Breast epithelium (tissue), 4 donors: ENCODE results near the gene NCDN. TPM values are rescaled to one million over a fixed set of nuclear protein-coding genes. Genes with fewer than 3 reads are reported as not detected.

Experiments
- DNase-seq, 2 donors: peaks; one replicate each; pipeline ENCODE4 v3.0.0-alpha.2; 2019; ENCODE audit warnings: low spot score in 2 of 2
- H3K27ac ChIP-seq, 2 donors: fragments of 200-600 bp; sonication (generic) in 1 of 2; one replicate each; pipeline ENCODE4 v1.5.1; 2016 to 2019; ENCODE audit warnings: mild to moderate bottlenecking in 1 of 2
- H3K27me3 ChIP-seq, 2 donors: fragments of 200-600 bp; sonication (generic) in 1 of 2; one replicate each; pipeline versions ENCODE4 v1.5.1 to v1.6.0; 2017 to 2019; ENCODE audit warnings: control low read depth in 1 of 2, mild to moderate bottlenecking in 1 of 2
- H3K36me3 ChIP-seq: fragments of 200-600 bp; one replicate; pipeline ENCODE4 v1.5.1; 2019
- H3K4me1 ChIP-seq, 2 donors: fragments of 200-600 bp; sonication (generic); one replicate each; pipeline ENCODE4 v1.5.1; 2016 to 2019; ENCODE audit warnings: control low read depth in 1 of 2
- H3K4me3 ChIP-seq, 3 donors: fragments of 200-600 bp; sonication (generic); 1 replicate in 2 of 3; 2 replicates in 1 of 3; pipeline ENCODE4 v1.5.1; 2016 to 2019; ENCODE audit warnings: mild to moderate bottlenecking in 3 of 3, moderate library complexity in 2 of 3
- H3K9me3 ChIP-seq, 2 donors: fragments of 200-600 bp; sonication (generic) in 1 of 2; one replicate each; pipeline ENCODE4 v1.5.1; 2016 to 2019; ENCODE audit warnings: control low read depth in 1 of 2
- CTCF ChIP-seq, 3 donors: fragments of 450-650 bp; IDR thresholded peaks; one replicate each; pipeline ENCODE4 v1.5.1; 2016 to 2017; ENCODE audit warnings: antibody characterized with exemption in 3 of 3, mild to moderate bottlenecking in 3 of 3, moderate library complexity in 3 of 3
- POLR2A ChIP-seq: fragments of 450-650 bp; IDR thresholded peaks from one replicate; pipeline ENCODE4 v1.6.1; 2016; ENCODE audit warnings: antibody characterized with exemption, mild to moderate bottlenecking, moderate library complexity
- POLR2AphosphoS5 ChIP-seq, 3 donors: sonication (generic); formaldehyde crosslinking; IDR thresholded peaks; one replicate each; pipeline ENCODE4 v1.6.1; 2017; ENCODE audit warnings: antibody characterized with exemption in 3 of 3
- intact Hi-C: fragments of 100-400 bp; cut with DNase I; formaldehyde crosslinking; loops from one replicate; pipeline ENCODE4 v1.15.1; 2023; ENCODE audit warnings: low total_unique reads
- total RNA-seq, 3 donors: library from RNA; depleted of rRNA; stranded (reverse); fragments of >200 nt; gene quantifications; one replicate each; pipeline ENCODE4 v1.1.0, GENCODE V29; 2016

NCDN gene
- total RNA-seq, 3 donors from 2014 or later: 9.9 to 22.3 (median 16.2) TPM

- no peaks in the 10 kb centered on the region for H3K36me3 ChIP-seq
- no peaks in the 10 kb centered on the region for H3K9me3 ChIP-seq
- no peaks in the 10 kb centered on the region for H3K27me3 ChIP-seq
- H3K4me1 ChIP-seq: no peaks in the 10 kb centered on the region
- no peak overlapping the region for H3K4me3 ChIP-seq
- intact Hi-C loops: no loop called here
- no peak for DNase-seq
- TF ChIP-seq POLR2AphosphoS5 (IDR thresholded peaks at IDR 0.05) (no peak), CTCF (IDR thresholded peaks at IDR 0.05) (no peak), POLR2A (no peak)
- no peak overlapping the region for H3K27ac ChIP-seq
Observed at GRCh38 chr1:35590476-35591040, 33.0 kb downstream of the NCDN start.

DNA sequence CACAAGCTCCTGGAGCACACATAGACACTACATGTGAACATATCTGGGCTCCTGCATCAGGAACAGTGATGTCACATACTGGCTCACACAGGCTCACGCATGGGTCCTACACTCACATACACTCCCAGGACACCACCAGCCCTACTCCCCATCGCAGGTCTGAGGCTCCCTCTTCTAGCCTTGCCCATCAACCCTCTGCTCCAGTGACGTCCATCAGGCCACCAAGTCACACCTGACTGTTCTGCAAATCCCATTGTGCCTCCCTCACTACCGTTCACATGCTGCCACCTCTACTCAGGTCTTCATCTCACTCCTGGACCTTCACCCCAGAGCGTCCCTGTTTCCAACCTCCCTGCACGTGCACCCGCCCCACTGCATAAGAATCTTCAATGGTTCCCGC, 33.6 kb downstream of the NCDN start:
- Histone ChIP-seq H3K9me3 (no peaks in the 10 kb centered on the region), H3K36me3 (no peaks in the 10 kb centered on the region), H3K27me3 (no peaks in the 10 kb centered on the region), H3K27ac (no peak overlapping the region), H3K4me3 (no peak overlapping the region), H3K4me1 (no peaks in the 10 kb centered on the region)
- intact Hi-C loops: no loop called here
- TF ChIP-seq CTCF (IDR thresholded peaks at IDR 0.05) (no peak), POLR2AphosphoS5 (IDR thresholded peaks at IDR 0.05) (no peak), POLR2A (no peak)
- no peak for DNase-seq

DNA sequence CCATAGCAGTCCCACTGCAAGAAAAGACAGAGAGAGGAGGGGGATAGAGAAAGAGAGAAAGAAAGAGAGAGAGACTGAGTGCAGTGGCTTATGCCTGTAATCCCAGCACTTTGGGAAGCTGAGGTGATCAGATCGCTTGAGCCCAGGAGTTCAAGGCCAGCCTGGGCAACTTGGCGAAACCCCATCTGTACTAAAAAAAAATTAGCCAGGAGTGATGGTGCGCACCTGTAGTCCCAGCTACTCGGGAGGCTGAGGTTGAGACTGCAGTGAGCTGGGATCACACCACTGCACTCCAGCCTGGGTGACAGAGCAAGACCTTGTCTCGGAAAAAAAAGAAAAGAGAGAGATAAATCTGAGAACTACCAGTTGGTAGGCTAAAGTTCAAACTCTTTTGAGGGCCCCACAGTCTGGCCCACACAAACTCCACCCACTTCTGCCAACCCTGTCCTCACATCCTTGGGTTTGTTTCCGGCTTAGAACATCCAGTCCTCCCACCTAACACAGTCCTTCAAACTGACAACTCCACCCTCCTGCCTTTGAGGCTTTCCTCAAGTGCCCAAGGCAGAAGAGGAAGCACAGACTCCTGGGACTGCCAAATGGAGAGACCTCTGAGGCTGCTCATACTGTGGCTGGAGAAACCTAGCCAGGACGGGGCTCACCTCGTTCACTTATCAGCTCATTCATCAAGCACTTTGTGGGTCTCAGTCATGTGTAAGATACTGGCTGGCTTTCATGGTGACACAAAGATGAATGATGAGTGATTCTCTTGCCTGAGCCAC, 35.6 kb downstream of the NCDN start:
- Histone ChIP-seq H3K27me3 (no peaks in the 10 kb centered on the region), H3K27ac (no peak overlapping the region), H3K4me3 (no peak overlapping the region), H3K4me1 (no peaks in the 10 kb centered on the region), H3K36me3 (no peaks in the 10 kb centered on the region), H3K9me3 (no peaks in the 10 kb centered on the region)
- no peak for DNase-seq
- intact Hi-C loops: no loop called here
- TF ChIP-seq POLR2A (no peak), CTCF (IDR thresholded peaks at IDR 0.05) (no peak), POLR2AphosphoS5 (IDR thresholded peaks at IDR 0.05) (no peak)

GRCh38 chr1:35594005-35594760, 36.6 kb downstream of the NCDN start:
- Histone ChIP-seq H3K36me3 (no peaks in the 10 kb centered on the region), H3K4me3 (no peak overlapping the region), H3K4me1 (no peaks in the 10 kb centered on the region), H3K27ac (no peak overlapping the region), H3K27me3 (no peaks in the 10 kb centered on the region), H3K9me3 (no peaks in the 10 kb centered on the region)
- intact Hi-C loops: no loop called here
- DNase-seq: no peak
- no peak for TF ChIP-seq CTCF (IDR thresholded peaks at IDR 0.05)
- TF ChIP-seq POLR2AphosphoS5 (IDR thresholded peaks at IDR 0.05): no peak
- no peak for TF ChIP-seq POLR2A

GRCh38 chr1:35595684-35596083, 38.1 kb downstream of the NCDN start:
- no peak for DNase-seq
- H3K27me3 ChIP-seq: no peaks in the 10 kb centered on the region
- H3K9me3 ChIP-seq: no peaks in the 10 kb centered on the region
- no peaks in the 10 kb centered on the region for H3K36me3 ChIP-seq
- intact Hi-C loops: no loop called here
- H3K27ac ChIP-seq: no peak overlapping the region
- no peak overlapping the region for H3K4me3 ChIP-seq
- H3K4me1 ChIP-seq: no peaks in the 10 kb centered on the region
- TF ChIP-seq POLR2AphosphoS5 (IDR thresholded peaks at IDR 0.05) (no peak), CTCF (IDR thresholded peaks at IDR 0.05) (no peak), POLR2A (no peak)
